Daoy (cell line): ENCODE measurements around the gene NCOA5. TPM values are rescaled to one million over a fixed set of nuclear protein-coding genes. Genes with fewer than 3 reads are reported as not detected.
"Not testable (repeated sequence)": the region's sequence is repeated elsewhere in the genome, so short reads cannot be mapped to it uniquely, and the experiment has no call there.

Experiments used
- DNase-seq: peaks from one replicate; pipeline ENCODE4 v3.0.0-alpha.2; 2015; ENCODE audit warnings: low read depth
- total RNA-seq: library from RNA; depleted of rRNA; stranded (reverse); fragments of >200 nt; shearing (Covaris generic); gene quantifications from 2 replicates; pipeline ENCODE4 v1.2.3, GENCODE V29; 2014

The NCOA5 gene
- total RNA-seq, 1 experiment from 2014 or later: 25.3 TPM

DNA sequence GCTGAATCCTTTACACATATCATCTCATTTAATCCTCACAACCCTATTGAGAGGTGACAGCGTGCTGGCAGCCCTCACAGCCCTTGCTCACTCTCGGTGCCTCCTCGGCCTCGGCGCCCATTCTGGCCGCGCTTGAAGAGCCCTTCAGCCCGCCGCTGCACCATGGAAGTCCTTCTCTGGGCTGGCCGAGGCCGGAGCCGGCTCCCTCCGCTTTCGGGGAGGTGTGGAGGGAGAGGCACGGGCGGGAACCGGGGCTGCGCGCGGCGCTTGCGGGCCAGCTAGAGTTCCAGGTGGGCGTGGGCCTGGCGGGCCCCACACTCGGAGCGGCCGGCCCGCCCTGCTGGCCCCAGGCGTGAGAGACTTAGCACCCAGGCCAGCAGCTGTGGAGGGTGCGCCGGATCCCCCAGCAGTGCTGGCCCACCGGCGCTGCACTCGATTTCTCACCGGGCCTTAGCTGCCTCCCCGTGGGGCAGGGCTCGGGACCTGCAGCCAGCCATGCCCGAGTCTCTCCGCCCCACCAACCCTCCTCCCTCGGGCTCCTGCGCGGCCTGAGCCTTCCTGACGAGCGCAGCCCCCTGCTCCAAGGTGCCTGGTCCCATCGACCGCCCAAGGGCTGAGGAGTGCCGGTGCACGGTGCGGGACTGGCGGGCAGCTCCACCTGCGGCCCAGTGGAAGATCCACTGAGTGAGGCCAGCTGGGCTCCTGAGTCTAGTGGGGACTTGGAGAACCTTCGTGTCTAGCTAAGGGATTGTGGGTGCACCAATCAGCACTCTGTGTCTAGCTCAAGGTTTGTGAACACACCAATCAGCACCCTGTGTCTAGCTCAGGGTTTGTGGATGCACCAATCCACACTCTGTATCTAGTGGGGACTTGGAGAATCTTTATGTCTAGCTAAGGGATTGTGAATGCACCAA is 2.1 kb upstream of the NCOA5 start:
- DNase-seq: not testable (repeated sequence)

GRCh38 chr20:46089167-46089416 is 670 bp downstream of the NCOA5 start:
- DNase-seq: no peak

- DNase-seq: peak; percentile 15
Measured at GRCh38 chr20:46088409-46089166, 1.2 kb downstream of the NCOA5 start.

- DNase-seq: no peak
Measured at GRCh38 chr20:46087161-46087560, 2.6 kb downstream of the NCOA5 start.

- DNase-seq: peak; percentile 40
Measured at GRCh38 chr20:46085179-46085851, 4.4 kb downstream of the NCOA5 start.

- DNase-seq: no peak
Measured at GRCh38 chr20:46084805-46085178, 5.0 kb downstream of the NCOA5 start.

DNA sequence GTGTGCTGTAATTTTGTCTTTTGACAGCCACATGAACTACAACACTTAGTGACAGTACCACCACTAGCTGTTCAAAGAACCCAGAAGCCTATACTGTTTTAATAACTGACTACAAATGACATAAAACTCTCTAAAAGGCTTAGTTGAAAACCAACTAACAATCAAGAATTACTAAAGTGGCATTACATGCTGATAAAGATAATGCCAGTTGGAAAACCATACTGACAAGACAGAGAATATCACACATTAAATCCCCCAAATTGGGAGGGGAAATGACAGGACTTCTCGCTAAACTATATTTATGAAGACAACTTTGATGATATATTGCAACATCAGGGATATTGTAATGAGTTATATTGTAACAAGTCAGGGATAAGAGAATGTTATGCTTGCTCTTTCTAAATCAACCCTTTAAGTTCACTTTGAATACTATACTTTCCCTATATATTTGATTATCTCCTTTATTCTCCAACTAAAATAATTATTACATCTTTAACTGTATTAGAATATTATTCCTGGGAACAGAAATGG is 6.2 kb downstream of the NCOA5 start:
- DNase-seq: no peak

DNA sequence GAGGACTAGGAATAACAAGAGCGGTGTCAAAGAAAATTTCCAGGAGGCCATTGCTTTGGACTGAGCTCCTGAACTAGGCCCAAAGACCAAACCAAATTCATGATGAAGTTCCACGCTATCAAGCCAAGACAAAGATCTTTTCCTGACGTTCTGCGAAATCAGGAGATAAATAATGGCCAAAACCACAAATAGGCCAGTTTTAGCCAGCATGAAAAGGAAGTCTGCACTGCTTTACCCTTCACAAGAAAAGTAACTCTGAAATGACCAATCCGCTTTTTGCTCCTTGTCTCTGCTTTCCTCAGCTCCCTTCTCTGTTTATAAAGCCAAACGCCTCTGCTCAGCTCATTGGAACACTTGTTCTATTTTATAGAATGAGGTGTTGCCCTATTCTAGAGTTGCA is 6.7 kb downstream of the NCOA5 start:
- DNase-seq: no peak

- DNase-seq: no peak
Measured at GRCh38 chr20:46081074-46081473, 8.7 kb downstream of the NCOA5 start.

- no peak for DNase-seq
Measured at GRCh38 chr20:46078954-46079353, 10.8 kb downstream of the NCOA5 start.

- no peak for DNase-seq
Measured at GRCh38 chr20:46077642-46078305, 12.0 kb downstream of the NCOA5 start.

GRCh38 chr20:46076806-46077205 is 13.0 kb downstream of the NCOA5 start:
- DNase-seq: no peak

DNA sequence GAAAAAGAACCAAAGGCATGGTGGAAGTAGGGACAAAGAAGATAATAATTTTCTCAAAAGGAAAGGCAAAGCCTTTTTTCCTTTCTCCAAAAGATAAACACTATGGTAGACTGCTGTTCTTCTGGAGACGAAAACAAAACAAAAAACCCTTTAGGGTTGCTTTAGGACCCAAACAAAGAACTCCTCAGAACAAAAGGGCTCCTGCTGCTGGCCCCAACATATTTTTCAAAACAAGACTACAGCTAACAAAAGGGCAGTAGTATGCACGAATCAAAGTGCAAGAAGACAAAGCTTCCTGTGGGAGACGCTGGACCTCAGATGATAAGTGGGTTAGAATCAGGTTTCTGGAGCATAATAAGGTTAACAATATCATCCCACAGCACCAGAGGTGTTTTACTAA is 15.8 kb downstream of the NCOA5 start:
- no peak for DNase-seq

- DNase-seq: no peak
Measured at GRCh38 chr20:46073443-46073842, 16.3 kb downstream of the NCOA5 start.

DNA sequence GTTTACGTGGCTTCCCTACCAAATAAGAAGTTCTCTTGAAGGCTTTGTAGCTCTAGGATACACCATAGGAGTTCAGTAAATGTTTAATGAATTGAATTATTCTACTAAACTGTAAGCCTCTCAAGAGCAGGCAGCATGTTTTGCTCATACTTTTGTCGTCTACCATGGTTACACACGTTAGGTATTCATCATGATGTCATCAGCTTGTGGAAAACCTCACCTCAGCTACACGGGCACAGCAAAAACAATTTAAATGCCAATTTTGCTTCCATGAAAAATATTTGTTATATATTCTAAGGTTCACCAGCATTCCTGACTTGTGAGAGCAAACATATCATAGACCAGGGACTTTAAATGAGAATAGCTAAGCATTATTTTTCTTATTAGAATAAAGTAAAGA is 16.7 kb downstream of the NCOA5 start:
- DNase-seq: no peak

GRCh38 chr20:46071573-46071972 is 18.2 kb downstream of the NCOA5 start:
- no peak for DNase-seq

GRCh38 chr20:46070215-46070900 is 19.4 kb downstream of the NCOA5 start:
- DNase-seq: no peak

- DNase-seq: no peak
Measured at GRCh38 chr20:46065691-46066090, 24.1 kb downstream of the NCOA5 start.

GRCh38 chr20:46065006-46065405 is 24.8 kb downstream of the NCOA5 start:
- DNase-seq: no peak

DNA sequence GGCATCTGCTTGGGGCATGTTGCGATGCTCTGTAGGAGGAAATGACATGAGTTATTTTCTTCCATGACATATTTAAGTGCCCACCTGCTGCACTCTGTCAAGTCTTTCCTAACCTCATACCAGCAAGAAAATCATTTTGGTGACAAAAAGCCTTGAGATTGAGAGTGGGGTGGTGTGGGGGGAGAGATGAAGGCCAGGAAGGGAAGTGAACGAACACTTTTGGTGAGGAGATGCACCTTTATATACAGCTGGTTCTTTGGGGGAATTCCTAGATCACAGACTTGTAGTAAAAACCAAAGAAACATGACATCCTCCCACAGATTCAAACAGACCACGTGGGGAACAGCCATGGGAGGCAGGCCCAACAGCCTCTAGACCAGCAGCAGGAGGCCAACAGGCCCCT is 26.1 kb downstream of the NCOA5 start:
- no peak for DNase-seq

DNA sequence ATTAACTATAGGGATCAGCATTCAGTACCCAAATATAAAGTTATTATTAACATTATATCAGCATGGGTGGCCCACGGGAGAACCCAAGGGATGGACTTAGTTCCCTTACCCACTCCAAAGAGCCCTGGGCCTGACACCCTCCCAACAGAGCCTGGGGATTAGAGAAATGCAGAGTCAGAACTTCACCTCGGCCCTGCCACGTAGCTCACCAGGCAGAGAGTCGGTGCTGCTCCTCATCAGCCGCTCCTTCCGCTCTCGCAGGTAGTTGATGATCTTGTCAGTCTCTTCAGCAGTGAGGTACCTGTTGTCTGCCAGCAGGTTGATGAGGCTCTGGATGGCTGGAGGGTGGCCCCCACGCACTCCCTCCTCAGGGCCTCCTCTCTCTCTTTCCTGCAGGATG is 26.6 kb downstream of the NCOA5 start:
- DNase-seq: no peak
